Tibial nerve (tissue), 4 donors: ENCODE measurements around the gene RPS19. TPM values are rescaled to one million over a fixed set of nuclear protein-coding genes. Genes with fewer than 3 reads are reported as not detected.

Experiments
- DNase-seq, 2 donors: peaks; one replicate each; pipeline ENCODE4 v3.0.0-alpha.2; 2019; ENCODE audit warnings: low spot score in 2 of 2
- H3K27ac ChIP-seq, 4 donors: fragments of 200-600 bp; sonication (generic) in 3 of 4; one replicate each; pipeline ENCODE4 v1.5.1; 2017 to 2019; ENCODE audit warnings: mild to moderate bottlenecking in 1 of 4
- H3K27me3 ChIP-seq, 2 donors: fragments of 200-600 bp; sonication (generic) in 1 of 2; one replicate each; pipeline versions ENCODE4 v1.5.1 to v1.6.0; 2017 to 2019
- H3K36me3 ChIP-seq, 3 donors: fragments of 200-600 bp; sonication (generic); one replicate each; pipeline ENCODE4 v1.5.1; 2018 to 2019
- H3K4me1 ChIP-seq, 4 donors: fragments of 200-600 bp; sonication (generic) in 3 of 4; one replicate each; pipeline ENCODE4 v1.5.1; 2017 to 2019
- H3K4me3 ChIP-seq, 4 donors: fragments of 200-600 bp; sonication (generic) in 3 of 4; one replicate each; pipeline ENCODE4 v1.5.1; 2017 to 2019; ENCODE audit warnings: mild to moderate bottlenecking in 1 of 4, moderate library complexity in 1 of 4
- H3K9me3 ChIP-seq, 4 donors: fragments of 200-600 bp; sonication (generic) in 3 of 4; one replicate each; pipeline ENCODE4 v1.5.1; 2017 to 2019
- CTCF ChIP-seq, 5 experiments: fragments of 200-600 bp in 3 of 5; fragments of 450-650 bp in 2 of 5; sonication (generic) in 3 of 5; IDR thresholded peaks; one replicate each; pipeline ENCODE4 v1.5.1; 2016 to 2019; ENCODE audit warnings: antibody characterized with exemption in 5 of 5, mild to moderate bottlenecking in 3 of 5, moderate library complexity in 2 of 5
- EP300 ChIP-seq, 2 donors: sonication (generic); formaldehyde crosslinking; IDR thresholded peaks; one replicate each; pipeline ENCODE4 v1.6.1; 2017; ENCODE audit warnings: antibody characterized with exemption in 2 of 2, mild to moderate bottlenecking in 1 of 2
- POLR2A ChIP-seq, 2 donors: fragments of 450-650 bp; IDR thresholded peaks; one replicate each; pipeline ENCODE4 v1.6.1; 2017; ENCODE audit warnings: antibody characterized with exemption in 2 of 2, mild to moderate bottlenecking in 2 of 2, moderate library complexity in 2 of 2
- WGBS, 2 donors: methylation state at CpG; one replicate each; pipeline ENCODE4 v1.1.5; 2018; 5-methylcytosine and 5-hydroxymethylcytosine counted together
- total RNA-seq, 4 donors: library from RNA; depleted of rRNA; stranded (reverse); fragments of >200 nt; gene quantifications; one replicate each; pipeline ENCODE4 v1.1.0, GENCODE V29; 2016

RPS19 gene
- total RNA-seq, 4 donors from 2014 or later, result 835 to 1,204 (median 1,038) TPM

GRCh38 chr19:41848666-41849065 is 11.4 kb upstream of the RPS19 start:
- Histone ChIP-seq H3K27me3 (peaks cover 0 to 24% of the 10 kb centered on the region in 2 donors), H3K4me3 (no peak overlapping the region), H3K27ac (no peak overlapping the region), H3K36me3 (no peaks in the 10 kb centered on the region), H3K9me3 (no peaks in the 10 kb centered on the region), H3K4me1 (no peaks in the 10 kb centered on the region)
- WGBS, 2 donors, result 78 to 85% methylated on average over 6 of the region's 6 CpGs
- TF ChIP-seq EP300 (IDR thresholded peaks at IDR 0.05) (no peak), CTCF (IDR thresholded peaks at IDR 0.05) (no peak), POLR2A (IDR thresholded peaks at IDR 0.05) (no peak)
- no peak for DNase-seq

GRCh38 chr19:41849067-41849466 is 11.0 kb upstream of the RPS19 start:
- 73 to 77% methylated on average over 2 of the region's 2 CpGs for WGBS, 2 donors
- no peak for TF ChIP-seq POLR2A (IDR thresholded peaks at IDR 0.05)
- no peak for TF ChIP-seq EP300 (IDR thresholded peaks at IDR 0.05)
- TF ChIP-seq CTCF (IDR thresholded peaks at IDR 0.05), result no peak
- Histone ChIP-seq H3K36me3 (no peaks in the 10 kb centered on the region), H3K27ac (no peak overlapping the region), H3K4me3 (no peak overlapping the region), H3K27me3 (peaks cover 0 to 28% of the 10 kb centered on the region in 2 donors), H3K9me3 (no peaks in the 10 kb centered on the region), H3K4me1 (no peaks in the 10 kb centered on the region)
- no peak for DNase-seq

GRCh38 chr19:41850381-41850780 is 9.7 kb upstream of the RPS19 start:
- Histone ChIP-seq H3K27me3 (peaks cover 0 to 41% of the 10 kb centered on the region in 2 donors), H3K4me1 (no peaks in the 10 kb centered on the region), H3K27ac (no peak overlapping the region), H3K36me3 (no peaks in the 10 kb centered on the region), H3K9me3 (no peaks in the 10 kb centered on the region), H3K4me3 (no peak overlapping the region)
- 63 to 79% methylated on average over 5 of the region's 5 CpGs for WGBS, 2 donors
- no peak for TF ChIP-seq EP300 (IDR thresholded peaks at IDR 0.05)
- TF ChIP-seq POLR2A (IDR thresholded peaks at IDR 0.05), result no peak
- TF ChIP-seq CTCF (IDR thresholded peaks at IDR 0.05), result no peak
- no peak for DNase-seq

- Histone ChIP-seq H3K4me1 (no peaks in the 10 kb centered on the region), H3K27ac (no peak overlapping the region), H3K27me3 (peaks cover 0 to 43% of the 10 kb centered on the region in 2 donors), H3K36me3 (no peaks in the 10 kb centered on the region), H3K4me3 (no peak overlapping the region), H3K9me3 (no peaks in the 10 kb centered on the region)
- no peak for TF ChIP-seq CTCF (IDR thresholded peaks at IDR 0.05)
- no peak for TF ChIP-seq POLR2A (IDR thresholded peaks at IDR 0.05)
- TF ChIP-seq EP300 (IDR thresholded peaks at IDR 0.05), result no peak
- 28 to 38% methylated on average over 4 of the region's 4 CpGs for WGBS, 2 donors
- DNase-seq, result no peak
Observed at GRCh38 chr19:41851456-41851855, 8.6 kb upstream of the RPS19 start.

GRCh38 chr19:41853344-41853743 is 6.7 kb upstream of the RPS19 start:
- peaks cover 0 to 41% of the 10 kb centered on the region in 2 donors for H3K27me3 ChIP-seq
- H3K36me3 ChIP-seq, result no peaks in the 10 kb centered on the region
- H3K27ac ChIP-seq, result no peak overlapping the region
- no peaks in the 10 kb centered on the region for H3K9me3 ChIP-seq
- WGBS, 2 donors, result 74 to 88% methylated on average over 2 of the region's 2 CpGs
- H3K4me1 ChIP-seq, result no peaks in the 10 kb centered on the region
- TF ChIP-seq POLR2A (IDR thresholded peaks at IDR 0.05) (no peak), CTCF (IDR thresholded peaks at IDR 0.05) (no peak), EP300 (IDR thresholded peaks at IDR 0.05) (no peak)
- no peak overlapping the region for H3K4me3 ChIP-seq
- no peak for DNase-seq
